Stimulated activated naive CD4-positive, alpha-beta T cell treated with Interleukin-2 at 50 U/mL for 16 hours (primary cell): ENCODE measurements around the gene HSD17B14.

Experiments
- DNase-seq: peaks from one replicate; lab custom pipeline; 2025; lab: John Stamatoyannopoulos, UW

HSD17B14 gene

GRCh38 chr19:48826606-48827020 is 9.7 kb downstream of the HSD17B14 start:
- no peak for DNase-seq

GRCh38 chr19:48822514-48822913 is 13.8 kb downstream of the HSD17B14 start:
- DNase-seq: no peak

GRCh38 chr19:48821633-48822032 is 14.7 kb downstream of the HSD17B14 start:
- no peak for DNase-seq

- DNase-seq: no peak
These were observed 16.9 kb downstream of the HSD17B14 start for GRCh38 chr19:48819366-48819816.

- no peak for DNase-seq
These were observed 18.0 kb downstream of the HSD17B14 start for GRCh38 chr19:48818234-48818820.

GRCh38 chr19:48817585-48818124 is 18.6 kb downstream of the HSD17B14 start:
- no peak for DNase-seq

- no peak for DNase-seq
These were observed 20.3 kb downstream of the HSD17B14 start for GRCh38 chr19:48815870-48816501.

- DNase-seq: no peak
These were observed 21.4 kb downstream of the HSD17B14 start for GRCh38 chr19:48814895-48815294.

GRCh38 chr19:48813123-48813913 is 23.0 kb downstream of the HSD17B14 start:
- DNase-seq: no peak

GRCh38 chr19:48812094-48812929 is 24.0 kb downstream of the HSD17B14 start:
- DNase-seq: peak; percentile 49

- DNase-seq: no peak
These were observed 26.1 kb downstream of the HSD17B14 start for GRCh38 chr19:48810151-48810550.

- DNase-seq: no peak
These were observed 28.5 kb downstream of the HSD17B14 start for GRCh38 chr19:48807590-48808308.

GRCh38 chr19:48806818-48807589 is 29.3 kb downstream of the HSD17B14 start:
- peak; percentile 17 for DNase-seq

- DNase-seq: no peak
These were observed 29.8 kb downstream of the HSD17B14 start for GRCh38 chr19:48806518-48806817.

GRCh38 chr19:48805452-48805851 is 30.8 kb downstream of the HSD17B14 start:
- no peak for DNase-seq

- no peak for DNase-seq
These were observed 31.8 kb downstream of the HSD17B14 start for GRCh38 chr19:48804496-48804895.

- no peak for DNase-seq
These were observed 33.7 kb downstream of the HSD17B14 start for GRCh38 chr19:48802623-48803022.

GRCh38 chr19:48799358-48800300 is 36.7 kb downstream of the HSD17B14 start:
- no peak for DNase-seq

GRCh38 chr19:48798937-48799336 is 37.4 kb downstream of the HSD17B14 start:
- no peak for DNase-seq
